Upper lobe of left lung (tissue), 6 donors: Measurements from ENCODE around the gene ADGRG3. TPM values are rescaled to one million over a fixed set of nuclear protein-coding genes. Genes with fewer than 3 reads are reported as not detected.
A peak's percentile ranks its signal among the peaks of the same experiment; 100 is the strongest.

Experiments
- ATAC-seq, 2 donors: fragments of 200-7000 bp; cut with Tn5 transposase; one replicate each; pipeline ENCODE4 v1.9.1; 2022; ENCODE audit warnings: mild to moderate bottlenecking in 2 of 2, moderate library complexity in 2 of 2; ENCODE audit not compliant: low FRiP score in 2 of 2
- DNase-seq, 2 donors: peaks; one replicate each; pipeline ENCODE4 v3.0.0-alpha.2; 2019 to 2020
- H3K27ac ChIP-seq, 4 donors: fragments of 200-600 bp; sonication (generic); one replicate each; pipeline ENCODE4 v1.5.1; 2016 to 2019
- H3K27me3 ChIP-seq, 4 donors: fragments of 200-600 bp; sonication (generic); one replicate each; pipeline ENCODE4 v1.5.1; 2017 to 2019
- H3K36me3 ChIP-seq, 4 donors: fragments of 200-600 bp; sonication (generic); one replicate each; pipeline ENCODE4 v1.5.1; 2016 to 2019
- H3K4me1 ChIP-seq, 4 donors: fragments of 200-600 bp; sonication (generic); one replicate each; pipeline ENCODE4 v1.5.1; 2018 to 2019
- H3K4me3 ChIP-seq, 4 donors: fragments of 200-600 bp; sonication (generic); one replicate each; pipeline ENCODE4 v1.5.1; 2017 to 2019; ENCODE audit warnings: mild to moderate bottlenecking in 2 of 4, moderate library complexity in 1 of 4
- H3K9me3 ChIP-seq, 4 donors: fragments of 200-600 bp; sonication (generic); one replicate each; pipeline ENCODE4 v1.5.1; 2018 to 2019
- CTCF ChIP-seq, 6 experiments: fragments of 450-650 bp in 4 of 6; fragments of 200-600 bp in 2 of 6; sonication (generic) in 2 of 6; IDR thresholded peaks; one replicate each; pipeline ENCODE4 v1.5.1; 2016 to 2019; ENCODE audit warnings: antibody characterized with exemption in 6 of 6
- EP300 ChIP-seq, 4 donors: sonication (generic); formaldehyde crosslinking; IDR thresholded peaks; one replicate each; pipeline ENCODE4 v1.5.1; 2017; ENCODE audit warnings: antibody characterized with exemption in 4 of 4, control low read depth in 2 of 4
- POLR2A ChIP-seq, 4 donors: fragments of 450-650 bp; IDR thresholded peaks; one replicate each; pipeline ENCODE4 v1.5.1; 2016 to 2017; ENCODE audit warnings: antibody characterized with exemption in 4 of 4, mild to moderate bottlenecking in 2 of 4
- POLR2AphosphoS5 ChIP-seq, 2 donors: sonication (generic); formaldehyde crosslinking; IDR thresholded peaks; one replicate each; pipeline ENCODE4 v1.5.1; 2017; ENCODE audit warnings: antibody characterized with exemption in 2 of 2
- WGBS, 2 donors: methylation state at CpG; one replicate each; pipeline ENCODE4 v1.1.5; 2017 to 2018; 5-methylcytosine and 5-hydroxymethylcytosine counted together
- total RNA-seq, 6 donors: library from RNA; depleted of rRNA in 4 of 6; stranded (reverse); fragments of >200 nt in 4 of 6; gene quantifications; one replicate each; pipeline versions ENCODE4 v1.1.0 to v1.2.1, GENCODE V29; 2016 to 2021
- donor health status: DM: no; HTN: no; CAD: no; lungs with moderate emphysema.
- donor health status: DM: no; HTN: yes; CAD: no; lungs with severe emphysema.

ADGRG3 gene
- total RNA-seq, 6 donors from 2014 or later = 3.1 to 17.2 (median 8.4) TPM

GRCh38 chr16:57621521-57622271 lies 46.4 kb upstream of the ADGRG3 start:
- H3K9me3 ChIP-seq = no peaks in the 10 kb centered on the region
- H3K27ac ChIP-seq = peak overlapping the region in 2 of 4 donors; percentile 61 to 71
- DNase-seq (peak in 1 of 2 donors; percentile 73), ATAC-seq (no peak)
- WGBS, 2 donors = 73 to 74% methylated on average over 10 of the region's 10 CpGs
- H3K36me3 ChIP-seq = no peaks in the 10 kb centered on the region
- peaks cover 3 to 29% (median 16%) of the 10 kb centered on the region in 4 donors for H3K4me1 ChIP-seq
- no peaks in the 10 kb centered on the region for H3K27me3 ChIP-seq
- no peak overlapping the region for H3K4me3 ChIP-seq
- TF ChIP-seq POLR2AphosphoS5 (IDR thresholded peaks at IDR 0.05) (no peak), POLR2A (IDR thresholded peaks at IDR 0.05) (no peak), EP300 (IDR thresholded peaks at IDR 0.05) (no peak), CTCF (IDR thresholded peaks at IDR 0.05) (no peak)

GRCh38 chr16:57622361-57623250 lies 45.5 kb upstream of the ADGRG3 start:
- Histone ChIP-seq H3K9me3 (no peaks in the 10 kb centered on the region), H3K27me3 (no peaks in the 10 kb centered on the region), H3K4me1 (peaks cover 8 to 27% (median 18%) of the 10 kb centered on the region in 4 donors), H3K27ac (peak overlapping the region in 2 of 4 donors; percentile 11 to 27), H3K4me3 (no peak overlapping the region), H3K36me3 (no peaks in the 10 kb centered on the region)
- no peak for ATAC-seq
- TF ChIP-seq CTCF (IDR thresholded peaks at IDR 0.05) (no peak), EP300 (IDR thresholded peaks at IDR 0.05) (no peak), POLR2AphosphoS5 (IDR thresholded peaks at IDR 0.05) (no peak), POLR2A (IDR thresholded peaks at IDR 0.05) (no peak)
- no peak for DNase-seq
- WGBS, 2 donors = 75 to 77% methylated on average over 12 to 16 of the region's 16 CpGs

- no peaks in the 10 kb centered on the region for H3K36me3 ChIP-seq
- DNase-seq (peak; percentile 54 to 59), ATAC-seq (peak in 1 of 2 donors; percentile 6)
- peak overlapping the region in 1 of 4 donors; percentile 11 for H3K27ac ChIP-seq
- no peak overlapping the region for H3K4me3 ChIP-seq
- TF ChIP-seq CTCF (IDR thresholded peaks at IDR 0.05) (no peak), EP300 (IDR thresholded peaks at IDR 0.05) (no peak), POLR2A (IDR thresholded peaks at IDR 0.05) (no peak), POLR2AphosphoS5 (IDR thresholded peaks at IDR 0.05) (no peak)
- H3K27me3 ChIP-seq = no peaks in the 10 kb centered on the region
- WGBS, 2 donors = 77 to 89% methylated on average over 14 to 17 of the region's 17 CpGs
- no peaks in the 10 kb centered on the region for H3K9me3 ChIP-seq
- H3K4me1 ChIP-seq = peaks cover 14 to 35% (median 25%) of the 10 kb centered on the region in 4 donors
Measured at GRCh38 chr16:57623251-57624043, 44.7 kb upstream of the ADGRG3 start.

GRCh38 chr16:57624044-57624688 lies 43.9 kb upstream of the ADGRG3 start:
- ATAC-seq (no peak), DNase-seq (no peak)
- H3K27ac ChIP-seq = no peak overlapping the region
- no peaks in the 10 kb centered on the region for H3K36me3 ChIP-seq
- no peaks in the 10 kb centered on the region for H3K27me3 ChIP-seq
- H3K4me1 ChIP-seq = peaks cover 14 to 37% (median 23%) of the 10 kb centered on the region in 4 donors
- 76 to 79% methylated on average over 8 of the region's 8 CpGs for WGBS, 2 donors
- no peaks in the 10 kb centered on the region for H3K9me3 ChIP-seq
- TF ChIP-seq CTCF (IDR thresholded peaks at IDR 0.05) (no peak), POLR2AphosphoS5 (IDR thresholded peaks at IDR 0.05) (no peak), POLR2A (IDR thresholded peaks at IDR 0.05) (no peak), EP300 (IDR thresholded peaks at IDR 0.05) (no peak)
- no peak overlapping the region for H3K4me3 ChIP-seq
